NCI-H748 (cell line): ENCODE measurements around the gene ZNF48.
"Not testable (repeated sequence)": the region's sequence is repeated elsewhere in the genome, so short reads cannot be mapped to it uniquely, and the experiment has no call there.

Experiments used
- DNase-seq: peaks from one replicate; lab custom pipeline; 2025; ENCODE audit not compliant: unreplicated experiment; lab: John Stamatoyannopoulos, UW

ZNF48 gene

GRCh38 chr16:30377050-30377811, 18.0 kb upstream of the ZNF48 start:
- no peak for DNase-seq

DNA sequence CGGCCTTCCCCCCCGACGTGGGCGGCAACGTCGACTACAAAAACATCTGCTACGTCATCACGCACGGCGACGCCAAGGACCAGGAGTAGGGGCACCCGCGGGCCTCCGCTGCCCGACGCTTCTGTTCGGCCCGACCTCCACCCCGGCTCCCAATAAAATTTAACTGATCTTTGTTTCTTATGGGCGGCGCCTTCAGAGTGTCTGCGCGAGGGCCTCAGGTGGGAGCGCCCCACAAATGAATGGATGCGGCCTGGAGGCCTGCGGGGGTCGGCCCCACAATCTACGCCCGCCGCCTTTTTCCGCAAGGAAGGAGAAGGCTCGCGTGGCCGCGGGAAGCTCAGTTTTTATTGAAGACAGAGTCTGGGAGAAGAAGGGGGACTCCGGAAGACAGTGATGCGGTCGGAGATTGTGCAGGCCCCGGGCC, 17.4 kb upstream of the ZNF48 start:
- peak; percentile 88 for DNase-seq

DNA sequence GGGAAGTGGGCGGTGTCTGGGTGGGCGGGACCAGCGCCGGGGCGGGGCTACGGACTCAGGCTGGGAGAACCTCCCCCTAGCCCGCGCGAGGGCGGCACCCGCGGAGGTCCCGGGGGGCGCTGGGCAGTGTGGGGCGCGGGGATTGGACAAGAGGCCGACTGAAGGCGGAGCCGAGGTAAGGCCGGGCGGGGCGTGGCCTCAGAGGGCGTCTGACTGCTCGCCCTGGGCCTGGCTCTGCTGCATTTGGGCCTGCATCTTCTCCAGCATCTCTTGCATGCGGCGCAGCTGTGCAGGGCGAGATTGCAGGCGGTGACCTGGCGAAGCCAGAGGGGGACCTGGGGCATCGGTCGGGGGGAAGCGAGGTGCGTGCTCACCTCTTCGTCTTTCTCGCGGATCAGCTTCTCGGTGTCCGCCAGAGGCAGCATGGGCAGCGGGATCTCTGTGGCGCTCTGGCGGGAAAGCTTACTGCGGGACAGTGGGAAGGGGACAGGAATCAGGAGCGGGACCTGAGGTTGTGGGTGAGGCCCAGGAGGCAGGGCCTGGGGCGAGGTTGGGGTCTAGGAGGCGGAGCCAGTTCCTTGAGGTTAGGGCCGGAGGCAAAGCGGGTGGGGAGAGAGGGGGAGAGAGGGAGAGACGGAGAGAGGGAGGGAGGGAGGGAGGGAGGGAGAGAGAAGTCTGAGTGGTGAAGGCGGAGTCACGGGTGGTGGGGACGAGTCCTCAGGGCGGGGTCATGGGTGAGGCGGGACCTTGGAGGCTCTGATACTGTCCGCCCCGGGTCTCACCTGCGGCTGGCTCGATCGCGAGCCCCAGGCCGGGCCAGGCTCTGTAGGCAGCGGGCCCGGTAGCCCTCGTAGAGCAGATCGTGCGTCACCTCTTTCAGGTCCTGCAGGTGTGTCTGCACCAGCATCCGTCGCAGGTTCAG, 16.7 kb upstream of the ZNF48 start:
- peak; percentile 96 for DNase-seq

GRCh38 chr16:30379158-30379783, 15.9 kb upstream of the ZNF48 start:
- no peak for DNase-seq

GRCh38 chr16:30380072-30380802, 15.0 kb upstream of the ZNF48 start:
- no peak for DNase-seq

DNA sequence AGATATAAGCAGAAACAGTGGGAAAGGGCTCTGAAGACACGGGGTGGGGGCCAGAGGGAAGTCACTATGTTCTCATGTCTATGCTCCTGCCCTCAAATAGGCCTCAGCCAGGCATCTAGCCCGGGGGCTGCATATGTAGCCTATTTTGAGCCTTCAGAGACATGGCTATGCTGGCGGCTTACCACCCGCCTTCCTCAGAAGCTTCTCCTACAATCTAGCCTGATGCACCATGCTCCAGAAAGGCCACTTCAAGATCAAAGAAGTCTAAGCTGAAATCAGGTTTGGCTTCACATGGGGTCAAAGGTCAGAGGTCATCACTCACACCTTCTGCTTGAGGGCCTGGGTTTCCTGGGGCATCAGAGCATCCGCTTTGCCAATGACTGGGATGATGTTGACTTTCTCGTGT, 14.4 kb upstream of the ZNF48 start:
- DNase-seq = no peak

GRCh38 chr16:30381291-30382041, 13.8 kb upstream of the ZNF48 start:
- DNase-seq = no peak

DNA sequence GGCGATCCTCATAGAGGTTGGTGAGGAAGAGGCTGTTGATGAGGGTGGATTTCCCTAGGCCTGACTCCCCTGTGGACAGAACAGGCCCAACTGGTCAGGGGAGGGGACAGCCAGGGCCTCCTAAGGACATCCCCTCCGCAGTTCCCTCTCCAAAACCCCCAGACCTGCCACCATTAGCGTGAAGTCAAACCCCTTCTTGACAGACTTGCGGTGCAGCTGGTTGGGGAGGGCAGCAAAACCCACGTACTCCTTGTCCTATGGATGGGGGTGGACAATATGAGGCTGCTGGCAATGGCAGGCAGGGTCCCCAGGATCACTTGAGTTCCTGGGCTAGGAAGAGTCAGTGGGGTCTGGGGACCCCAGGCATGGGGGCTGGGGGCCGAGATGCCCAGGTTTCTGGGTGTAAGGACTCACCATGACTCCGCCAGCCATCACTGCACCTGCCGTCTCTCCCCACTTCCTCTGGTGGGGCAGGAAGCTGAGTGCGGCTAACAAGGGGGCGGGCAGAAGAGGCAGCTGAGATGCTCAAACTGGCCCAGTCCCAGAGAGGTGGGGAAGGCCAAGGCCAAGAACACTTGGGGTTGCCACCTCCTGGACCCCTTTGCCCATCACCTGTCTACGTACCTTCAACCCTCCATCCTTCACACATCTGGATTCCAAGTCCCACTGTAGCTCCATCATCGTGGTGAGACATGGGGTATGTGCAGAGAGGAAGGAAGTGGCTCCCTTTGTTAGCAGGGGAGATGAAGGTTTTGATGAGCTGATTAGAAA, 12.9 kb upstream of the ZNF48 start, which contains the start of gene SEPTIN1:
TSS of gene SEPTIN1 (minus strand) at position 451 of the 771 bp plus-strand sequence. CDS start at position 432, 19 bp downstream.
- DNase-seq = no peak

GRCh38 chr16:30383521-30383920, 11.7 kb upstream of the ZNF48 start:
- no peak for DNase-seq

- DNase-seq = peak; percentile 50
Measured at GRCh38 chr16:30394592-30395154, 547 bp upstream of the ZNF48 start.

DNA sequence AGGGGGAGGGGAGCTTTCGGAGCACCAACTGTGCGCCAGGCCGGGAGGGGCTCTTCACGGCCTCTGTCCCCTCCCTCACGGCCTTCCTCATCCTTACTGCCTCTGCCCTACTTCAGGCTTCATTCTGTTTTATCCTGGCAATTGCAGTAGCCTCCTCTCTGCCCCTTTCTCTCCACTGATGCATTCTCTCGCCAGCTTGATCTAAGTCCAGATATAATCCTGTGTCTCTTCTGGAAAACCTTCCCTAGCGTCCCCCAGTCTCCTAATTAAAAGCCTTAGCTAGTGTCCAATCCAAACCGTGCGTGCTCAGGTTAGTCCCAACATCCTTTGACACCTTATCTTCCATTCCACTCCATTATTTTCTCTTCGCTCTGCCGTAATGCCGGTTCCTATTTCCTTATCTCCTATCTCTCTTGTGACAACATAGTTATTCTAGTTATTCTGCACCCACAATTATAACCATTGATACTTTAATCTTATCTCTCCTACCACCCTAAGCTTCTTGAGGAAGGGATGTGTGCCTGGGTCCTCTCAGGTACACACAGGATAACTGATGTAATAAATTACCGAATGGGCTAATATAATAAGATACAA, 869 bp downstream of the ZNF48 start:
- peak; percentile 30 for DNase-seq

DNA sequence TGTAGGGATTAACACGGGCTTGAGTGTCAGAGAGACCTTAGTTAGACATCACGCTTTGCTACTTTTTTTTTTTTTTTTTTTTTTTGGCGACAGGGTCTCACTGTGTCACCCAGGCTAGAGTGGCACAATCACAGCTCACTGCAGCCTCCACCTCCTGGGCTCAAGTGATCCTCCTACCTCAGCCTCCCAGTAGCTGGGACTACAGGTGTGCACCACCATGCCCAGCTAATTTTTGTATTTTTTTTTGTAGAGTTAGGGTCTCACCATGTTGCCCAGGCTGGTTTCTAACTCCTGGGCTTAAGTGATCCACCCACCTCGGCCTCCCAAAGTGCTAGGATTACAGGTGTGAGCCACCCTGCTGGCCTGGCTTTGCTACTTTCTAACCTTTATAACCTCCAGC, 1.4 kb downstream of the ZNF48 start:
- DNase-seq = not testable (repeated sequence)

- no peak for DNase-seq
Measured at GRCh38 chr16:30397056-30397455, 1.8 kb downstream of the ZNF48 start.

GRCh38 chr16:30397776-30398660, 2.8 kb downstream of the ZNF48 start:
- DNase-seq = no peak

GRCh38 chr16:30398661-30399434, 3.6 kb downstream of the ZNF48 start:
- DNase-seq = no peak

DNA sequence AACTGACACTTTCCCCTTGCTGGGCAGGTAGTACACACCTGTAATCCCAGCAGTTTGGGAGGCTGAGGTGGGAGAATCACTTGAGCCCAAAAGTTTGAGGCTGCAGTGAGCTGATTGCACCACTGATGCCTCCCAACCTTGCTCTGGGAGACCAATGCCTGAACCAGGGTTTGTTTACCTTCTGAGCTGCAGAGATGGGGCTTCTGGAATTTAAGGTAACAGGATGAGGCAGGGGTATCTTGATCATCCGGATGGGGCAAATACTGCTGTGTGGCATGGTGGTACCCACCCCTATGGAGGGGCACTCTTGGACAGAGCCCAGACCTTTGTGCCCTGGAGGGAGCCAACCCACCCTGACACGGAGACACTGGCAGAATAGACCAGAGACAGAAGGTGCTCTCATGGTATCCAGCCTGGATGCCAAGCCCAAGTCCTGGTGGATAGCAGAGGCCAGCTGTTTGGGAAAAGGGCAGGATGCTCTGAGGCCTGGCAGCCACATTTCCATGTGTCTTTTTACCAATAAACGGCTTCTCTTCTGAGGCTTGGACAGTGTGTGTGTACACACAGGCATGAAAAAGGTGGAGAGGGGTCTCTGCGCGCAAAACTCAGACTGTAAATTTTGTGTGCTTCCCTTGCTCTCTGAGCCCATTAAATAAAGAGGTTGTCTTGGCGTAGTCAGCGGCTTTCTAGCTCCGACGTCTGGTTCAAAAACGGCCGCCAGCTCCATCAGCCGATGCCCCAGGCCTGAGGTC, 4.4 kb downstream of the ZNF48 start:
- DNase-seq = peak; percentile 29
